Adrenal gland (tissue), 12 donors: ENCODE results near the gene CDK17. TPM values are rescaled to one million over a fixed set of nuclear protein-coding genes. Genes with fewer than 3 reads are reported as not detected.

Experiments
- DNase-seq, 7 donors: peaks; one replicate each; pipeline ENCODE4 v3.0.0-alpha.2; 2019 to 2020
- H3K27ac ChIP-seq, 5 donors: fragments of 200-600 bp; sonication (generic) in 4 of 5; 1 replicate in 3 of 5; 2 replicates in 2 of 5; pipeline versions ENCODE4 v1.5.1 to v1.8.0; 2016 to 2020; ENCODE audit warnings: mild to moderate bottlenecking in 1 of 5
- H3K27me3 ChIP-seq: fragments of 200-600 bp; 2 replicates; pipeline ENCODE4 v1.8.0; 2021
- H3K36me3 ChIP-seq, 2 donors: fragments of 200-600 bp; replicated peaks in 1 of 2; 1 replicate in 1 of 2; 2 replicates in 1 of 2; pipeline versions ENCODE4 v1.5.1 to v1.8.0; 2018 to 2022
- H3K4me1 ChIP-seq, 2 donors: fragments of 200-600 bp; replicated peaks in 1 of 2; 1 replicate in 1 of 2; 2 replicates in 1 of 2; pipeline versions ENCODE4 v1.5.1 to v1.8.0; 2018 to 2021
- H3K4me3 ChIP-seq, 4 donors: fragments of 200-600 bp; sonication (generic) in 3 of 4; one replicate each; pipeline ENCODE4 v1.5.1; 2016 to 2018
- H3K9me3 ChIP-seq, 3 donors: fragments of 200-600 bp; sonication (generic) in 1 of 3; replicated peaks in 1 of 3; 1 replicate in 2 of 3; 2 replicates in 1 of 3; pipeline versions ENCODE4 v1.5.1 to v1.8.0; 2016 to 2021
- POLR2A ChIP-seq, 2 donors: fragments of 450-650 bp; IDR thresholded peaks; one replicate each; pipeline ENCODE4 v1.6.1; 2017; ENCODE audit warnings: antibody characterized with exemption in 2 of 2, mild to moderate bottlenecking in 2 of 2, moderate library complexity in 1 of 2
- WGBS, 4 donors: extraction: QIAGEN DNeasy Blood & Tissue Kit in 2 of 4; methylation state at CpG; one replicate each; pipeline versions ENCODE4 v1.1.5 to v1.1.7; 2013 to 2017; 5-methylcytosine and 5-hydroxymethylcytosine counted together
- intact Hi-C, 2 donors: fragments of 100-400 bp; cut with DNase I; formaldehyde crosslinking; loops; one replicate each; pipeline versions ENCODE4 v1.14.1 to v1.15.0; 2022 to 2023
- polyA plus RNA-seq, 3 donors: library from polyadenylated mRNA; stranded (reverse); fragments of 200-250 nt in 2 of 3; fragments of 350-450 nt in 1 of 3; fragmentation: Illumina TruSeq in 1 of 3; extraction: RNeasy Lipid Tissue Mini Kit (QIAGEN cat#74804) in 1 of 3; gene quantifications; one replicate each; pipeline ENCODE4 v1.2.3, GENCODE V29; 2013 to 2014
- total RNA-seq, 9 donors: library from RNA; depleted of rRNA in 4 of 9; stranded (reverse); fragments of >200 nt in 4 of 9; fragments of 120-200 nt in 1 of 9; fragmentation: NEBNext Ultra II Directional in 1 of 9; extraction: Animal tissue kit (Norgen Biotek cat#: 25700) in 1 of 9; gene quantifications; one replicate each; pipeline versions ENCODE4 v1.1.0 to v1.2.4, GENCODE V29; 2013 to 2023
- TF ChIP-seq, protein P1 (sequence below), 6 experiments: fragments of 450-650 bp in 4 of 6; fragments of 200-600 bp in 2 of 6; sonication (generic) in 1 of 6; IDR thresholded peaks; 1 replicate in 5 of 6; 2 replicates in 1 of 6; pipeline versions ENCODE4 v1.5.1 to v1.8.0; 2016 to 2021; ENCODE audit warnings: antibody characterized with exemption in 6 of 6, mild to moderate bottlenecking in 2 of 6, moderate library complexity in 1 of 6
- donor health status: healthy with polysubstance abuse.
- donor health status: Bipolar disorder and iron deficiency.
- donor health status: DM: yes; HTN: yes; CAD: no.
- donor health status: DM: no; HTN: no; CAD: no.
- donor health status: DM: no; HTN: no; CAD: no.
- donor health status: DM: yes; HTN: yes; CAD: no.

CDK17 gene
- total and polyA plus RNA-seq, 12 donors = 8.0 to 52.6 (median 21.1) TPM

DNA sequence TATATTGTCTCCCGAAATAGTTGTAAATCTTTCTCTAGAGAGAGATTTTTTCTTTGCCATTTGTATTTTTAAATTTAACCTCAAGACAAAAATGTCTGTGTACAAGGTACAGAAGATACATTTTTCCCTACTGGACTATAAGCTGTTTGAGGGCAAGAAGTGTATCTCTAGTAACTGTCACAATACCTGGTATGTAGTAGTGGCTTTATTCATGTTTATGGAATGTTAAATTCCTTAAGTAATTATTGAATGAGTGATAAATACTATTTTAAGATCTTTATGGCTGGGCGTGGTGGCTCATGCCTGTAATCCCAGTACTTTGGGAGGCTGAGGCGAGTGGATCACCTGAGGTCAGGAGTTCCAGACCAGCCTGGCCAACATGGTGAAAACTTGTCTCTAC, 24.4 kb upstream of the CDK17 start:
- H3K4me1 ChIP-seq = no peaks in the 10 kb centered on the region
- H3K36me3 ChIP-seq = no peaks in the 10 kb centered on the region
- 86 to 91% (median 89%) methylated on average over 3 of the region's 3 CpGs for WGBS, 4 donors
- no peak for TF ChIP-seq POLR2A (IDR thresholded peaks at IDR 0.05)
- TF ChIP-seq, protein P1, sequence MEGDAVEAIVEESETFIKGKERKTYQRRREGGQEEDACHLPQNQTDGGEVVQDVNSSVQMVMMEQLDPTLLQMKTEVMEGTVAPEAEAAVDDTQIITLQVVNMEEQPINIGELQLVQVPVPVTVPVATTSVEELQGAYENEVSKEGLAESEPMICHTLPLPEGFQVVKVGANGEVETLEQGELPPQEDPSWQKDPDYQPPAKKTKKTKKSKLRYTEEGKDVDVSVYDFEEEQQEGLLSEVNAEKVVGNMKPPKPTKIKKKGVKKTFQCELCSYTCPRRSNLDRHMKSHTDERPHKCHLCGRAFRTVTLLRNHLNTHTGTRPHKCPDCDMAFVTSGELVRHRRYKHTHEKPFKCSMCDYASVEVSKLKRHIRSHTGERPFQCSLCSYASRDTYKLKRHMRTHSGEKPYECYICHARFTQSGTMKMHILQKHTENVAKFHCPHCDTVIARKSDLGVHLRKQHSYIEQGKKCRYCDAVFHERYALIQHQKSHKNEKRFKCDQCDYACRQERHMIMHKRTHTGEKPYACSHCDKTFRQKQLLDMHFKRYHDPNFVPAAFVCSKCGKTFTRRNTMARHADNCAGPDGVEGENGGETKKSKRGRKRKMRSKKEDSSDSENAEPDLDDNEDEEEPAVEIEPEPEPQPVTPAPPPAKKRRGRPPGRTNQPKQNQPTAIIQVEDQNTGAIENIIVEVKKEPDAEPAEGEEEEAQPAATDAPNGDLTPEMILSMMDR (IDR thresholded peaks at IDR 0.05) = no peak
- no peak overlapping the region for H3K4me3 ChIP-seq
- H3K9me3 ChIP-seq = no peaks in the 10 kb centered on the region
- H3K27me3 ChIP-seq = no peaks in the 10 kb centered on the region
- no peak overlapping the region for H3K27ac ChIP-seq
- intact Hi-C loops = no loop called here
- no peak for DNase-seq

DNA sequence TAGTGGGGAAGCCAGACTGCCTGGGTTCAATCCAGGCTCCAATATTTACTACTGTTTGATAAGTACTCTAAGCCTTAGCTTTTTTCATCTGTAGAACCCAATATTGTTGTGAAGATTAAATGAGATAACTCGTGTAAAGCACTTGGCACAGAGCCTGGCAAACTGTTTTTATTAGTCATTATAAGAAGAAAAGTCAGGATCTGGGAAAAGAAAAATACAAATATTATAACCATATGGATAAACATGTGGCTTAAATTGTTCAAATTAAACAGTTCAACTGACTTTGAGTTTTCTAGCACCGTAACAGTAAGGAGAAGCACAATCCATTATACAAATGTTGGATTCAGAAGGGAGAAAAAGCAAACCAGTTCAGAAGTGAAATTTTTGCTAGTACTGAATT, 22.0 kb upstream of the CDK17 start:
- Histone ChIP-seq H3K4me3 (no peak overlapping the region), H3K9me3 (no peaks in the 10 kb centered on the region), H3K36me3 (no peaks in the 10 kb centered on the region), H3K27ac (no peak overlapping the region), H3K27me3 (no peaks in the 10 kb centered on the region), H3K4me1 (no peaks in the 10 kb centered on the region)
- DNase-seq = no peak
- TF ChIP-seq POLR2A (IDR thresholded peaks at IDR 0.05) = no peak
- TF ChIP-seq, protein P1 (IDR thresholded peaks at IDR 0.05) = no peak
- 51 to 57% (median 53%) methylated on average over 2 of the region's 2 CpGs for WGBS, 4 donors
- intact Hi-C loops = no loop called here

DNA sequence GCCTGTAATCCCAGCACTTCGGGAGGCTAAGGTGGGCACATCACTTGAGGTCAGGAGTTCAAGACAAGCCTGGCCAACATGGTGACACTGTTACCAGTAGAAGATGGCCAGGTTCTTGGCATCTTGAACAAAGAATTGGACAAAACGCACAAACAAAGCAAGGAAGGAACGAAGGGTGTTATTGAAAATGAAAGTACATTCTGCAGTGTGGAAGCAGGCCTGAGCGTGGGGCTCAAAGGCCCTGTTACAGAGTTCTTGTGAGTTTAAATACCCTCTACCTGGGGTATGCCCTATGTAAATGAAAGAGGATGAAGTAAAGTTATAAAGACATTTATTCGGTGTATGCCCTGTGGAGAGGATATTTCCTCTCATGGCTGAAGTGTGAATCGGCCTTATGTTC, 20.8 kb upstream of the CDK17 start:
- Histone ChIP-seq H3K4me3 (no peak overlapping the region), H3K36me3 (no peaks in the 10 kb centered on the region), H3K27me3 (no peaks in the 10 kb centered on the region), H3K9me3 (no peaks in the 10 kb centered on the region), H3K27ac (peak overlapping the region in 1 of 5 donors; percentile 32), H3K4me1 (no peaks in the 10 kb centered on the region)
- intact Hi-C loops = no loop called here
- 73 to 84% (median 74%) methylated on average over 6 of the region's 6 CpGs for WGBS, 4 donors
- no peak for DNase-seq
- TF ChIP-seq, protein P1 (IDR thresholded peaks at IDR 0.05) = no peak
- no peak for TF ChIP-seq POLR2A (IDR thresholded peaks at IDR 0.05)

DNA sequence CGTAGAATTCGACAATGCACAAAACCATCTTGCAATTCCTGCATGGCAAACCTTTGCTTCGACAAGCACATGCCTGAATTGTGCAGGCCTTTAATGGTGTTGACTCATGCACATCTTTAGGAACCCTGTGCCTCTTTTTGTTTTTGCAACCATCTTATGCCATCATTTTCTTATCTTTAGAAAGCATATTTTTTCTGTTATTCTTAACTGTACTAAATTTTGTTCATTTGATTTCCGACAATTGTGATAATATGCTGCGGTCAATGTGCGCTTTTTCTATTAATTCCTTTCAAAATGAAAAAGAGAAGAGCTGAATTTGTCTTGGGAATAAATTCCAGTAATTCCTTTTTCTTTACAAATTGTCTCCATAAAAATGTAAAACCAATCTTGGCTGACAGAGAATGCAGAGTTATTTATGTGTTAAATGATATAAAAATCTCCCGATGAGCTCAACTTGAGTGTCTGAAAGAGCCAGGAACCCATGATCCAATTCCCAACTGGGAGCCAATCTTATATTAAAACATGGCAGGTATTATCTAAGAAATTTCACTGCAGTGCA, 20.1 kb upstream of the CDK17 start:
- no peaks in the 10 kb centered on the region for H3K36me3 ChIP-seq
- no peaks in the 10 kb centered on the region for H3K4me1 ChIP-seq
- no peaks in the 10 kb centered on the region for H3K27me3 ChIP-seq
- intact Hi-C loops = no loop called here
- H3K4me3 ChIP-seq = no peak overlapping the region
- no peak overlapping the region for H3K27ac ChIP-seq
- no peaks in the 10 kb centered on the region for H3K9me3 ChIP-seq
- 87 to 94% (median 89%) methylated on average over 7 of the region's 7 CpGs for WGBS, 4 donors
- TF ChIP-seq, protein P1 (IDR thresholded peaks at IDR 0.05) = no peak
- no peak for DNase-seq
